ENCODE measurements around the gene RPRD1B. TPM values are rescaled to one million over a fixed set of nuclear protein-coding genes. Genes with fewer than 3 reads are reported as not detected.

RPRD1B gene
- total and polyA plus RNA-seq, 2 of the 8 experiments (the other 6 are each of a cell fraction or from before 2014, with no cell fraction given), result 10.3 to 20.9 TPM

DNA sequence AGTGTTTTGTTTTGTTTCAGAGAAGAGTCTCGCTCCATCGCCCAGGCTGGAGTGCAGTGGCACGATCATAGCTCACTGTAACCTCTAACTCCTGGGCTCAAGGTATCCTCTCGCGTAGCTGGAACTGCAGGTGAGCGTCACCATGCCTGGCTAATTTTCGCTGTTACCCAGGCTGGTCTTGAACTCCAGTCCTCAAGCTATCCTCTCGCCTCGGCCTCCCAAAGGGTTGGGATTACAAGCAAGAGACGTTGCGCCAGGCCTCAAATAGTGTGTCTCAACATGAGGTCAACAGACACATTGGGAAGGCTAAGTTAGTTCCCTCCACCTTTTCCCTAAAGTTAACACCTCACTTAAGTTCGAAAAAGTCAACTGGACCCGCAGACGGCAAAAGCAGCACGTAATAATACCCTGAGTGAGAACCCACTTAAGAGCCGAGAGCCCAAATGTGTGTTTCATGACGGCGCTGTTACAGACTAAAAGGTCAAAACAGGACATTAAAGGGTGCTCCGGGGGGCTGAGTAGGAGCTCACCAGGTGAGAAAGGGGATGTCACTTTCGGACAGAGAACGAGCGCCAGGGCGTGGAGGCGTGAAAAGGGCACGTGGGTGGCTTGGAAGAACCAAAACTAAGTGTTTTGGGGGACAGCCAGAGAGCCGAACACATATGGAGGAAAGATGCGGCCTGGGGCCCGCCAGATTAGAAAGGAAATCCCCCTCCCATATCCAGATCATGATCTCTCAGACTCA, 789 bp upstream of the RPRD1B start (continued):
- TF ChIP-seq SIN3A (conservative IDR thresholded peaks at IDR 0.05 in 1 of 2, IDR thresholded peaks at IDR 0.05 in 1 of 2; ENCODE audit: low read depth in 1 of 2, low read length in 2 of 2) (0 out of 4 replicates have a peak, but pooled peaks of 1 of the 2 experiments have one; percentile 42), TAF7 (optimal IDR thresholded peaks at IDR 0.05; ENCODE audit: borderline replicate concordance, low read depth, low read length) (no peak), HDAC2 (IDR thresholded peaks at IDR 0.05; ENCODE audit: borderline replicate concordance in 1 of 2, low read depth in 2 of 2, low read length in 2 of 2) (peak in 1 of 2 experiments; percentile 62; a peak in 1 of 4 replicates), BCL11A (IDR thresholded peaks at IDR 0.05; ENCODE audit: low read depth in 2 of 2, low read length in 2 of 2) (no peak)
